ENCODE data around the gene IGF2R. TPM values are rescaled to one million over a fixed set of nuclear protein-coding genes. Genes with fewer than 3 reads are reported as not detected.

The IGF2R gene
- total RNA-seq, 4 donors from 2014 or later = 38.2 to 56.1 (median 52.0) TPM

DNA sequence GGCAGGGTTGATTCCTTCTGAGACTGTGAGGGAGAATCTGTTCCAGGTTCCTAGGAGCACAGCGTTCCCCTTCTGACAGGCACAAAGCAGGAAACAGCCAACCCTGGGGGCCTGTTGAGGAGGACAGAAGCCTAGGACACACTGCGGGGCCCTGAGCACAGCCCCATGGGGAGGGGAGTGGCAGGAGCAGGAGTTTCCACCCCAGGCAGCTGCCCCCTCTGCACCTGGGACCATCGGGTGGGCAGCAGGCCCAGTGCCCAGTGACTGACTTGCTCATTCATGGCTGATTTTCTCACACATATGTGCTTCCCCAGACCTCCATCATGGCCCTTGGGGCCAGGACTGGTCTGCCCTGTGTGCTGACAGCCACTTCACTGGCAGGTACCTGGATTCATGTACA is 146.5 kb downstream of the IGF2R start:
- Histone ChIP-seq H3K36me3 (peaks cover 0 to 46% (median 0%) of the 10 kb centered on the region in 3 donors), H3K4me1 (no peaks in the 10 kb centered on the region), H3K9me3 (no peaks in the 10 kb centered on the region), H3K27me3 (no peaks in the 10 kb centered on the region), H3K4me3 (no peak overlapping the region), H3K27ac (no peak overlapping the region)
- intact Hi-C loops (cut with DNase I) = no loop called here
- WGBS, 2 donors = 100% methylated on average over 3 of the region's 3 CpGs; no CpG with 5 or more reads in 1 of the 2 donors
- TF ChIP-seq, protein P1, sequence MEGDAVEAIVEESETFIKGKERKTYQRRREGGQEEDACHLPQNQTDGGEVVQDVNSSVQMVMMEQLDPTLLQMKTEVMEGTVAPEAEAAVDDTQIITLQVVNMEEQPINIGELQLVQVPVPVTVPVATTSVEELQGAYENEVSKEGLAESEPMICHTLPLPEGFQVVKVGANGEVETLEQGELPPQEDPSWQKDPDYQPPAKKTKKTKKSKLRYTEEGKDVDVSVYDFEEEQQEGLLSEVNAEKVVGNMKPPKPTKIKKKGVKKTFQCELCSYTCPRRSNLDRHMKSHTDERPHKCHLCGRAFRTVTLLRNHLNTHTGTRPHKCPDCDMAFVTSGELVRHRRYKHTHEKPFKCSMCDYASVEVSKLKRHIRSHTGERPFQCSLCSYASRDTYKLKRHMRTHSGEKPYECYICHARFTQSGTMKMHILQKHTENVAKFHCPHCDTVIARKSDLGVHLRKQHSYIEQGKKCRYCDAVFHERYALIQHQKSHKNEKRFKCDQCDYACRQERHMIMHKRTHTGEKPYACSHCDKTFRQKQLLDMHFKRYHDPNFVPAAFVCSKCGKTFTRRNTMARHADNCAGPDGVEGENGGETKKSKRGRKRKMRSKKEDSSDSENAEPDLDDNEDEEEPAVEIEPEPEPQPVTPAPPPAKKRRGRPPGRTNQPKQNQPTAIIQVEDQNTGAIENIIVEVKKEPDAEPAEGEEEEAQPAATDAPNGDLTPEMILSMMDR (IDR thresholded peaks at IDR 0.05) = no peak
- no peak for TF ChIP-seq POLR2A (IDR thresholded peaks at IDR 0.05)
- DNase-seq = no peak

DNA sequence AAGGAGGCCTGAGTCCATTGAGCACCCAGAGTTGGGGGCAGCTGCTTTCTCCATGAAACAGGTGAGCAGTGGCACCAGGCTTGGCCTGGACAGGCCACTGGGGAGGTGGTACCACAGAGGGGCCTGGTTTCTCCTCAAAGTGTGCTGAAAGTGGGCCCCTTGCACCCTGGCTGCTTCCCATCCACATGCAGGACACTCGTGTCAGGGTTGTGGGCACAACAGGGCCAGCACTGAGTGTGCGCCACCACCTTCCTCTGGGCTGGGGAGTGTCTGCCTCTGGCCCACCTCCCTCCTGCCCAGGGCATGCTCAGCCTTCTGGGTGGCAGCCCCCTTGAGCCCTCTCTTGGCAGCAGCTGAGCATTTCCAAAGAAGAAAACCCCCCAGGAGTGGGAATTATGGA is 147.5 kb downstream of the IGF2R start:
- intact Hi-C loops (cut with DNase I) = no loop called here
- DNase-seq = no peak
- 100% methylated on average over 1 of the region's 2 CpGs; no CpG with 5 or more reads in 1 of the 2 donors for WGBS, 2 donors
- Histone ChIP-seq H3K27me3 (no peaks in the 10 kb centered on the region), H3K4me3 (no peak overlapping the region), H3K9me3 (no peaks in the 10 kb centered on the region), H3K36me3 (peaks cover 0 to 44% (median 0%) of the 10 kb centered on the region in 3 donors), H3K27ac (no peak overlapping the region), H3K4me1 (no peaks in the 10 kb centered on the region)
- TF ChIP-seq POLR2A (IDR thresholded peaks at IDR 0.05) = no peak
- TF ChIP-seq, protein P1 (IDR thresholded peaks at IDR 0.05) = no peak

DNA sequence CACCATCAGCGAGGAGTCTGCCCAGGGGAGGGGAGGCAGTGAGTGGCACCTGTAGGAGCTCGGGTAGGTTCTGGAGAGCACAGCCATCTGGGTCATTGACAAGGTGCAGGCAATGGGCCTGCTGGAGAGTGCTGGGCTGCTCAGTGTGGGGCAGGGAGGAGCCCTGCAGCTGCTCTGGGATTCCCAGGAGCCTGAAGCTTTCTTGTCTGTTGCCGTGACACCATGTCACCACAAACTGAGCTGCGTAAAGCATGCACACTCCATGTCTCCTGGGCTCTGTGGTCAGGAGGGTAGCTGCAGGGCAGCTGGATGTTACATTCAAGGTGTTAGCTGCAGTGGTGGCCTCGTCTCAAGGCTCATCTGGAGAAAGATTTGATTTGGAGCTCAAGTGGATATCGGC is 148.3 kb downstream of the IGF2R start:
- Histone ChIP-seq H3K27ac (no peak overlapping the region), H3K27me3 (no peaks in the 10 kb centered on the region), H3K4me1 (no peaks in the 10 kb centered on the region), H3K36me3 (peaks cover 0 to 44% (median 0%) of the 10 kb centered on the region in 3 donors), H3K9me3 (no peaks in the 10 kb centered on the region), H3K4me3 (no peak overlapping the region)
- WGBS, 2 donors = 89 to 100% methylated on average over 2 to 6 of the region's 6 CpGs
- no peak for DNase-seq
- no peak for TF ChIP-seq POLR2A (IDR thresholded peaks at IDR 0.05)
- TF ChIP-seq, protein P1 (IDR thresholded peaks at IDR 0.05) = no peak
- intact Hi-C loops (cut with DNase I) = no loop called here

DNA sequence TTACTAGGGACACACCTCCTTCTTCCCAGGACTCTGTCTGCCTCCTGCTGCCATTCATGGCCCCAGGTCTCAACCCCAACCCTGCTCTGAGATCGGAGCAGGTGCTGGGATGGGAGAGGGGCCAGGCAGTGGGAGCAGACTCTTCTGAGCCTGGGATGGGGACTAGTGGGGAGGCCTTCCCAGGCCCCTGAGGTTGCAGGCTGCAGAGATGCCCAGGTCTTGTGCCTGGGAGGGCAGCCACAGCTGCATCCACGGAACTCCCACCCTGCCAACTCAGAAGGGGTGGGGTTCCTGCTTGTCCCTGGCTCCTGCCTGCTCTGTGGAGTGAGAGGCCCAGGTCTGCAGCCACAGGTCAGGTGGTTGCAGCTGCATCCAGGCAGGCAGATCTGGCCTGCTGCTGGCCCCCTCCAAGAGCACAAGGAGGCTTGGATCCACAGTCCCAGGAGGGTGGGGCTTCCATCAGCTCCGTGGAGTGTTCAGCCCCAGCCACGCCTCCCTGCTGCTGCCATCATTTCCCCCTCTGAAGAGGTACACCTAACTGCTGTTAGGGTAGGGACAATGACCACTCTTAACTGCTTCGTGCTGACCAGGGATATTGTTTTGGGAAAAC is 149.8 kb downstream of the IGF2R start:
- Histone ChIP-seq H3K4me3 (no peak overlapping the region), H3K27ac (no peak overlapping the region), H3K36me3 (peaks cover 0 to 34% (median 0%) of the 10 kb centered on the region in 3 donors), H3K4me1 (no peaks in the 10 kb centered on the region), H3K9me3 (no peaks in the 10 kb centered on the region), H3K27me3 (no peaks in the 10 kb centered on the region)
- intact Hi-C loops (cut with DNase I) = no loop called here
- no peak for DNase-seq
- 63 to 100% methylated on average over 1 to 2 of the region's 5 CpGs for WGBS, 2 donors
- no peak for TF ChIP-seq POLR2A (IDR thresholded peaks at IDR 0.05)
- TF ChIP-seq, protein P1 (IDR thresholded peaks at IDR 0.05) = no peak

DNA sequence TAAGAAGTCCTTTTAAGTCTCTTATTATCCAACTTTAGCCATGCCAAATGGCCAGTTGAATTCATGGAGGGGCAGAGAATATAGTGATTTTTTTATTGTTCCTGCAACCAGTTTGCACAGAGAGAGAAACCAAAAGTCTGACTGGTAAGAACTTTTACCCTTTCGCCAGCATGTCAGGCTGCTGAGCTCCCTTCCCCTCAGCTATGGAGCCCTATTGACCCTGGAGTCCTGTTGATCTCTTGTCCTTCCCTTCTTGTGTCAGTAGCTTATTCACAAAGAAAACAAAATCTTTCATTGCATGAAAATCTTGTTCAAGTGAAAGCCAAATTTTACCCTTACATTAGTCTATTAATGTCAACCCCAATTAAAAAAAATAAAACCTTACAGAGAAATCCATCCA is 151.2 kb downstream of the IGF2R start:
- Histone ChIP-seq H3K9me3 (no peaks in the 10 kb centered on the region), H3K27me3 (no peaks in the 10 kb centered on the region), H3K4me3 (no peak overlapping the region), H3K36me3 (peaks cover 0 to 27% (median 0%) of the 10 kb centered on the region in 3 donors), H3K4me1 (no peaks in the 10 kb centered on the region), H3K27ac (no peak overlapping the region)
- TF ChIP-seq, protein P1 (IDR thresholded peaks at IDR 0.05) = no peak
- TF ChIP-seq POLR2A (IDR thresholded peaks at IDR 0.05) = no peak
- 81 to 100% methylated on average over 1 of the region's 1 CpG for WGBS, 2 donors
- intact Hi-C loops (cut with DNase I) = no loop called here
- no peak for DNase-seq

All from esophagus squamous epithelium (tissue), 5 donors.